NB4 (cell line): ENCODE measurements around the gene CFAP46.
"Not testable (repeated sequence)": the region's sequence is repeated elsewhere in the genome, so short reads cannot be mapped to it uniquely, and the experiment has no call there.

Experiments
- DNase-seq: peaks from one replicate; pipeline ENCODE4 v3.0.0; 2010; ENCODE audit warnings: low read depth
- H3K4me3 ChIP-seq: one replicate; pipeline ENCODE4 v1.5.1; 2011; ENCODE audit warnings: mild to moderate bottlenecking, low read depth, low read length, moderate library complexity
- MYC ChIP-seq: IDR thresholded peaks from 2 replicates; pipeline ENCODE4 v1.6.1; 2011; ENCODE audit warnings: low read depth, low read length
- POLR2A ChIP-seq: IDR thresholded peaks from 2 replicates; pipeline ENCODE4 v1.6.1; 2011; ENCODE audit warnings: mild to moderate bottlenecking; ENCODE audit not compliant: insufficient read length; ENCODE audit errors: extremely low read depth
- TF ChIP-seq, protein P1 (sequence below): IDR thresholded peaks from one replicate; pipeline ENCODE4 v1.5.1; 2012; ENCODE audit warnings: low read depth, low read length
- TF ChIP-seq, protein P2 (sequence below): IDR thresholded peaks from 2 replicates; pipeline ENCODE4 v1.6.1; 2011; ENCODE audit warnings: low read depth, low read length

Gene CFAP46

DNA sequence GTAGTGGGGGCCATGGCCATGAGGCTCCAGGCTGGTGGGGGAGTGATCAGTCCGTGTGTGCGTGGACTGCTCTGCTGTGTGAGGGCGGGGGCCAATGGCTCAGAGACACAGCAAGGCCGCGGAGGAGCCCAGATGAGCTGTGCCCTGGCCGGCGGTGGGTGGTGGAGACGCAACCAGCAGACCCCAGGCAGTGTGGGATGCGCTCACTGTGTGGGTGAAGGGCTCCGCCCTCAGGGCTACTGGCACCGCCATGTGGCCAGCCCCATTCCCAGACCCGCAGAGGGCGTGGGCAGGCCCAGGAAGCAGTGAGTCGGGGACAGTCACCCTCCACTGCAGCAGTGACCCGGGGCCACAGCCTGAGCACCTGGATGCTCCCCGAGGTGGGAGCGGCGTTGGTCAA, 165.5 kb downstream of the CFAP46 start:
- TF ChIP-seq, protein P1, sequence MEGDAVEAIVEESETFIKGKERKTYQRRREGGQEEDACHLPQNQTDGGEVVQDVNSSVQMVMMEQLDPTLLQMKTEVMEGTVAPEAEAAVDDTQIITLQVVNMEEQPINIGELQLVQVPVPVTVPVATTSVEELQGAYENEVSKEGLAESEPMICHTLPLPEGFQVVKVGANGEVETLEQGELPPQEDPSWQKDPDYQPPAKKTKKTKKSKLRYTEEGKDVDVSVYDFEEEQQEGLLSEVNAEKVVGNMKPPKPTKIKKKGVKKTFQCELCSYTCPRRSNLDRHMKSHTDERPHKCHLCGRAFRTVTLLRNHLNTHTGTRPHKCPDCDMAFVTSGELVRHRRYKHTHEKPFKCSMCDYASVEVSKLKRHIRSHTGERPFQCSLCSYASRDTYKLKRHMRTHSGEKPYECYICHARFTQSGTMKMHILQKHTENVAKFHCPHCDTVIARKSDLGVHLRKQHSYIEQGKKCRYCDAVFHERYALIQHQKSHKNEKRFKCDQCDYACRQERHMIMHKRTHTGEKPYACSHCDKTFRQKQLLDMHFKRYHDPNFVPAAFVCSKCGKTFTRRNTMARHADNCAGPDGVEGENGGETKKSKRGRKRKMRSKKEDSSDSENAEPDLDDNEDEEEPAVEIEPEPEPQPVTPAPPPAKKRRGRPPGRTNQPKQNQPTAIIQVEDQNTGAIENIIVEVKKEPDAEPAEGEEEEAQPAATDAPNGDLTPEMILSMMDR, result no peak
- TF ChIP-seq, protein P2, sequence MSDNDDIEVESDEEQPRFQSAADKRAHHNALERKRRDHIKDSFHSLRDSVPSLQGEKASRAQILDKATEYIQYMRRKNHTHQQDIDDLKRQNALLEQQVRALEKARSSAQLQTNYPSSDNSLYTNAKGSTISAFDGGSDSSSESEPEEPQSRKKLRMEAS, result no peak
- H3K4me3 ChIP-seq, result no peak overlapping the region
- no peak for DNase-seq

DNA sequence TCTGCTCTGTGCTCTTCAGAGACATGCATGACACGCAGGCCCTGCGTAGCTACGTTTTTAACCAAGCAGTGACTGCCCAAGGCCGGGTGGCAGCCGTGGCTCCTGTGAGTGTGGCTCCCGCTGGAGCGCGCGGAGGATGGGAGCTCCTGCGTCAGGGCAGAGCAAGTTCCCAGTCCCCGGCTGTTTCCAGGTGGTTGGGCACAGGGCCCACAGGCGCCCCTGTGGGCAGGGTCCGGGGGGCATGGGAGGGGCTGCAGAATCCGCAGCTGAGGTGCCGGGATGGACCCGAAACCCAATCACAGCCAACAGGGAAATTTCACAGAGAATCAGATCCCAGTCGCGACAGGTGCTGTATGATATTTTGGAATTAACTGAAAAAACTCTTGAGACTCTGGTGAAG, 166.2 kb downstream of the CFAP46 start:
- H3K4me3 ChIP-seq, result no peak overlapping the region
- TF ChIP-seq MYC, result no peak
- TF ChIP-seq, protein P2, result no peak
- TF ChIP-seq, protein P1, result no peak
- no peak for TF ChIP-seq POLR2A
- no peak for DNase-seq

DNA sequence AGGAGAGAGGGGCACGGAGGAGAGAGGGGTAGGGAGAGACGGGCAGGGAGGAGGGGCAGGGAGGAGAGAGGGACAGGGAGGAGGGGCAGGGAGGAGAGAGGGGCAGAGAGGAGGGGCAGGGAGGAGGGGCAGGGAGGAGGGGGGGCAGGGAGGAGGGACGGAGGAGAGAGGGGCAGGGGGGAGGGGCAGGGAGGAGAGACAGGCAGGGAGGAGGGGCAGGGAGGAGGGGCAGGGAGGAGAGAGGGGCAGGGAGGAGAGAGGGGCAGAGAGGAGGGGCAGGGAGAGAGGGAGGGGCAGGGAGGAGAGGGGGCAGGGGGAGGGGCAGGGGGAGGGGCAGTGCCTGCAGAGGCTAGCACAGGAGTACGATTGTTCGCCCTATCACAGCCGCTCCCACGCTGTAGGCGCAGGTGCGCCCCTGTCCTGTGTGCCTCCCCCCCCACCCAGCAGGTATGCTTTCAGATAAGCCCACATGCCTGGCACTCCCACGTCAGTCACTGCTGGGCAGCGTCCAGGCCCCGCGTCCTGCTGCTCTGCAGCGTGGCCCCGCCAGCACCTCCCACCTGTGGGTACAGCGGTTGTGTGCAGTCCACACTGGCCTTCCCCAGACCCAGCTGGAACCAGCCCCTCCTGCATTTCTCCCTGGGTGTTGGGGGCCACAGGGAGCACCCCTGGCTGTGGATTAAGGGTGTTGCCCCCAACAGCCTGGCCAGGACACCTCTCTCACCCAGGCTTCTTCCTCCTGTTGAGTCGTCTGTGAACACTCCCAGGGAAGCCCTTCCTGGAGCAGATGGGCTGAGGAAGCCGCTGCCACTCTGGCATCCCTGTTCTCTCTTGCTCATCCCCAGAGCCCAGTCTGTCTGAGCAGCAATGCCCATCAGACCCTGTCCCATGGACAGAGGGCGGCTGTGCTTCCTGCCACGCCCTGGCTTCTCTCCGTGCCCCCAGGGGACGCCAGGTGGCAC, 167.2 kb downstream of the CFAP46 start:
- TF ChIP-seq, protein P2, result no peak
- no peak for TF ChIP-seq MYC
- TF ChIP-seq, protein P1, result no peak
- TF ChIP-seq POLR2A, result no peak
- peak; percentile 45 for DNase-seq
- H3K4me3 ChIP-seq, result no peak overlapping the region

DNA sequence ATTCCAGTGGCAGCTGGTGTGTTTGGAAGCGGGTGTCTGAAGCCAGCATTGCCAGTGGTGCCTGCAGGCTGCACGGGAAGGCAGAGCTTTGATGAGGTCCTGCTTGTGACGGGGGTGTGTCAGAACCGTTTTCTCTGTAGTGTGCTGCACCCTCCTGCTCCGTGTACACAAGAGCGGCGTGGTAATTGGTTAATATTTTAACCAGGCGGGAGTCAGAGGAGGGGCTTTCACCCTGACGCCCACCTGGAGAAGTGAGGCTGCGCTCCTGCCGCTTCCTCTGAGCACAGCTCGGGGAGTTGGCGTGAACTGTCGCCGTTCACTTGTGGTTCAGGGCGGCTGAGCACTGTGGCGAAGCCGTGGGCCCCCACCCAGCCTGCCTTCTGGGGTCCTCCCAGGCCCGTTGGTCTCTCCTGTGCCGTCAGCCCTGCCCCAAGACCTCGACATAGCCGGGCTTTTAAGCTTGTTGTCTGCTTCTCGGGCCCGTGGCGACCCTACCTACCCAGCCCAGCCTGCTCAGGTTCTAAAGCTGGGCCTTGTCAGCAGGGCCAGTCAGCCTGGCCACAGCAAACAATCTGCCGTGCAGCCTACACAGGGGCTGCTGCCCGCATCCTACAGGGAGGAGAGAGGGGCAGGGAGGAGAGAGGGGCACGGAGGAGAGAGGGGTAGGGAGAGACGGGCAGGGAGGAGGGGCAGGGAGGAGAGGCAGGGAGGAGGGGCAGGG, 168.0 kb downstream of the CFAP46 start:
- DNase-seq, result no peak
- no peak overlapping the region for H3K4me3 ChIP-seq
- TF ChIP-seq POLR2A (no peak), MYC (no peak)
- TF ChIP-seq, protein P2, result no peak
- TF ChIP-seq, protein P1, result no peak

DNA sequence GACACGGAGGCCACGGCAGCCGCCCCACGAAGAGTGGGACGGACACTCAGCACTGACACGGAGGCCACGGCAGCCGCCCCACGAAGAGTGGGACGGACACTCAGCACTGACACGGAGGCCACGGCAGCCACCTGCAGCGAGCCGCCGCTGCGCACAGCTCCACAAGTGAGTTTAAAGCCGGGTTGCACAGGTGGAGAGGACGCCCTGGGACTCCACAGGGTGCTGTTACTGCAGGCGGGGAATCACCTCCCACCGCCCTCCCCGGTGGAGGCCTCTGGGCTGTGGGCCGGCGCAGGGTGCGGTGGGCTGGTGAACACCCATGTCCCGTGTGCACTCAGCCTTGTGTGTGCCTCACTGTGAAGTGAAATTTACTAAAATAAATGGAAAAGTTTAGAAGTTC, 169.6 kb downstream of the CFAP46 start:
- DNase-seq, H3K4me3 ChIP-seq: not testable (repeated sequence)
